Superior temporal gyrus (tissue), 1 donor: ENCODE measurements around the gene PPP1R8.
"Not testable (repeated sequence)": the region's sequence is repeated elsewhere in the genome, so short reads cannot be mapped to it uniquely, and the experiment has no call there.

Experiments used
- DNase-seq: peaks from one replicate; pipeline ENCODE4 v3.0.0-alpha.2; 2016; ENCODE audit errors: extremely low spot score

PPP1R8 gene

DNA sequence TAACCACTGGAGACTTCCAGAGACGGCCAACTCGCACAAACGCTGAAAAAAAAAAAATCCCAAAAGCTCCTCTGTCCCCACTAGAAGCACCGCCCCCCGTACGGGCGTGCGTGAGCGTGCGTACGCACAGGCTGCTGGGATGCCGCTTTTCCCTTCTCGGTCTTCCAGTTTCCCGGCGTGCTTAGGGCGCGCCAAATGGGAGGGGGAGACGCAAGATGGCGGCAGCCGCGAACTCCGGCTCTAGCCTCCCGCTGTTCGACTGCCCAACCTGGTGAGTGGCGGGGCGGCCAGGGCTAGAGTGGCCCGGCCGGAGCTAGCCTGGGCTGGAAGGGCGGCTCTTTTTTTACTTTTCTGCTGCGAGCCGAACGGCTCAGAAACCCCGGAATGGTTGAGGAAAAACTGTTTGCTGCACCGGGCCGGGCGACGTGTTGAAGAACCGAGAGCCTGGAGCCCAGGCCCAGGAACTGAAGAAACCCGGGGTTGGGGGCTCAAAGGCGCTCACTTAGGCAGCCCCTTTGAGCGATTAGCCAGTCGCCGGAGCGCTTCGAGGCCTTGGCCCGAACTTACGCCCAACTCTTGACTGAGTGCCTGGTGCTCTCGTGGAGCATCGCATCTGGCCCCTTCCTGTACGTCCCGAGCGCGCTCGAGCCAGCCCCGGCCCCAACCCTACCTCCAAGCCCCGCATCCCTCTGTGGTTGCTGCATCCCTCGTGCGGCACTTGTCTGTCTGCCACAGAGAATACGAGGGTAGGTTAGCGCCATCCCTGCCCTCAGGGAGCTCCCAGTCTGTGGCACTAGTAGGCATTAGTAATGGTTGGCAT lies at the start of gene PPP1R8:
Gene PPP1R8 (plus strand): TSS at position 162 of the 820 bp plus-strand sequence. CDS start 54 bp downstream, at position 216.
- DNase-seq, result peak; percentile 98

DNA sequence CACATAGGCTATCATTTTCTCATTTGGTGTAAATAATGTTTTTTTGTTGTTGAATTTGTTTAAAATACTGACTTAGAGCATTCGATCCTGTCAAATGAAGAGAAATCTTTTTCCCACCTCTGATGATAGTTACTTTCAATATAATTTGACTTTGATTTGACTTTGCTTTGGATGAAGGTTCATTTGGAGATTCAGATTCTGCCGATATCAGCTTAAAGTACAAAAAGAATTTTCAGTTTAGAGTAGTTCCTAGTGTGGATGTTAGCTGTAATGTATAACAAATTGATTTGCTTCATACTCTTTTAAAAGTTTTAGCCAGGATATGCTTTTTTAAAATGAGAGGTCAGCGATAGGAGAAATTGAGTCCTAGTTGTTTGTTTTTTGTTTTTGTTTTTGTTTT lies 47.6 kb upstream of the PPP1R8 start:
- DNase-seq, result no peak

DNA sequence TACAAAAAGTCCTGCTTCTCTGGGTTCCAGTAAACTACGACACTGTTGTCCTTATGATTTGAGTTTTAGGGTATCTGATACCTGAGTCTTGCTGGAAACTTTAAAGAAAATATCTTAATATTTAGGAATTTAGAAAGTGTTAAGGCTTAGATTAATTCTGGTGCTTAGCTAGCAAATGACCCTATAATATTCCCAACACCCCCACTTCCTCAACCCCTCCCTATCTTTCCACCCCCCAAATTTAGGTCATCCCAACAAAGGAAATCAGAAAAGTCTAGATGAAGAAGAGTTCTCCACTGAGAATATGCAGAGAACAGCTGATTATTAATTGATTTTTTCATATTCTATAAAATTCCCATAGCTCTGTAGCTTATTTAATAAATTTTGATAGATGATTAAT lies 45.9 kb upstream of the PPP1R8 start:
- no peak for DNase-seq

DNA sequence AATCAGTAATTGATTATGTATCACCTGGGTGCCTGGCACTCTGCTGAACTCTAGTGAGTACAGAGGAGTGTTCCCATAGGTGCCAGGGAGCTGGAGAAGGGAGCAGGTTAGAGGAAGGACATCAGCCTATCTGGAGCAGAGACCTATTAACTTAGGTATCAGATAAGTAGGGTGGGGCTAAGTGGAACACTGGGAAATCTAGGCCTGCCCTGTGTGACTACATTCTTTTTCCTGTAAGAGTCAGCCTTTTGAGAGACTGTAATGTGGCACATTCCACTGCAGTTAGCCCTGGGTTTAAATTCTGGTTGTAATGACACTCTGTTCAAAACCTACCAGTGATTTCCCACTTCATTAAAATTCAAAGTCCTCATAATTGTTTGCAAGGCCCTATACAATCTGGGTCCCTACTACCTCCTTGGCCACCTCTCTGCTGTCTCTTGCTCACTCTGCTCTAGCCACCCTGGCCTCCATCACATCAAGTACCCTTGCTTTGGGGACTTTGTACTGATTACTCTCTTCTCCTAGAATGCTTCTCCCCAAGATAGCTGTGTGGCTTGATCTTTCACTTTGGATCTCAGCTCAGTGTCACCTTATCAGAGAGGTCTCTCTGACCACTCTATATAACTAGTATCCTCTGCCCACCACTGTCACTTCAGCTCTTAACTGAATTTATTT lies 44.7 kb upstream of the PPP1R8 start:
- no peak for DNase-seq

DNA sequence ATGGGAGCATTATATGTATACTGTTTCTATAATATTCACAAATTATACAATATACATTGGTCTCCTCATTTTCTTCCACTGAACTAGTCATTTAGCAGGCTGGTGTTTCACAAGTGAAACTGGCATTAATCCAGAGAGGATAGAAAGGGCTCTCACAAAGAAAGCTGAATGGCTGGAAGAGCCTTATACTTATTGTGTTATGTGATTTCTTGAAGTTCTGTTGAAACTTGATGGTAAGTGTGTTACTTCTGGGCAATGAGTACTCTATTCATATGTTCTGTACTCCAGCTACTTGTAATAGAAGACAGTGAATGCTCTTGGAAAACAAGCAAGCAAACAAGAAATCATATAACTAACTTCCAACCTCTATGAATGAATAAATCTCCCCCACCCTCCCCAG lies 42.7 kb upstream of the PPP1R8 start:
- peak; percentile 44 for DNase-seq

DNA sequence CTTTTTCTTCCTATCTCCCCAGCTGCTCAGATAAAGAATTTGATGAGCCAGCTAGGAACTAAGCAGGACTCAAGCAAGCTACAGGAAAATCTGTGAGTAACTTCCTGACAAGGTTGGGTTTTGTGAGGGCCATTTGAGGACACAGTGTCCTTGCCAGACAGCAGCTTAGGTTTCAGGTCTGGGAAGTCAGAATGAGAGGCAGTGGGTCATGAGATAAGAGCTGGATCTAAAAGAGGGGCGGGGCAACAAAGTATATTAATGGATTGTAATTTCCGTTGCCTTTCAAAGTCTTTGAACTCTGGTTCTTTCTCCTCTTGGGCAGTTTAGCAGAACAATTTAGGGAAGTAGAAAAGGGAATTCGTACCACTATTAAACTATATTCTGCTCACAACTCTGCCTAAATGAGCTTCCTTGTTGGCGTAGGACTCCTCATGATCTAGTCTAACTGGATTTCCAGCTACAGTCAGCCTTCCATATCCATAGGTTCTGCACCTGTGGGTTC lies 41.0 kb upstream of the PPP1R8 start:
- DNase-seq, result no peak

DNA sequence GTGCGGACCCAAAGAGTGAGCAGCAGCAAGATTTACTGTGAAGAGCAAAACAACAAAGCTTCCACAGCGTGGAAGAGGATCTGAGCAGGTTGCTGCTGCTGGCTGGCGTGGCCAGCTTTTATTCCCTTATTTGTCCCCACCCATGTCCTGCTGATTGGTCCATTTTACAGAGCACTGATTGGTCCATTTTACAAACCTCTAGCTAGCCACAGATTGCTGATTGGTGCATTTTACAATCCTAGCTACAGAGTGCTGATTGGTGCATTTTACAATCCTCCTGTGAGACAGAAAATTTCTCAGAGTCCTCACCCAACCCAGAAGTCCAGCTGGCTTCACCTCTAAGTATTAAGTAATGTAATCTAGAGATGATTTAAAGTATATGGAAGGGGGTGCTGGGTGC lies 40.3 kb upstream of the PPP1R8 start:
- DNase-seq, result not testable (repeated sequence)

DNA sequence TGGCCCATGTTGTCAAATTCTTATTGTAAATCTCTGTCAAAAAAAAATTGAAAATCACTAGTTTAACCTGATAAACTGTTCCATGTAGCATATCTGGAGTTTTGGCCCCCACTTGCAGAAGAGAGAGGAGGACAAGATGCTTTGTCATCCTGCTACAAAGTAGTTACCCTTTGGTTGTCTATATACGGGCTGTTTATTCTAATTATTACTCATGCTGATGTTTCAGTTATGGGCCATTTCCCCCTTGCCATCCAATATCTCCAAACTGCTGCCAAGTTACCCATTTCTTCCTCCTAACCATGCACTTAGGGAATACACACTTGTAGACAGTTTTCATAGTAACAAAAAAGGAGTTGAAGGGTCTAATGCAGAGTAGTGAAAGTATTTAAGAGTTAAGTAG lies 35.0 kb upstream of the PPP1R8 start:
- no peak for DNase-seq

DNA sequence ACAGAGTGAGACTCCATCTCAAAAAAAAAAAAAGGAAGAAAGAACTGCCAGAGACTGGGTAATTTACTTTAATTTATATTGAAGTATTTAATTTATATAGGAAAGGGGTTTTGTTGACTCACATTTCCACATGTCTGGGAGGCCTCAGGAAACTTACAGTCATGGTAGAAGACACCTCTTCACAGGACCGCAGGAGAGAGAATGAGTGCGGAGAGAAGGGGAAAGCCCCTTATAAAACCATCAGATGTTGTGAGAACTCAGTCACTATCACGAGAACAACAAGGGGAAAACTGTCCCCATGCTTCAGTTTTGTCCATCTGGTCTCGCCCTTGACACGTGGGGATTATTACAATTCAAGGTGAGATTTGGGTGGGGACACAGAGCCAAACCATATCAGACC lies 25.8 kb upstream of the PPP1R8 start:
- no peak for DNase-seq

DNA sequence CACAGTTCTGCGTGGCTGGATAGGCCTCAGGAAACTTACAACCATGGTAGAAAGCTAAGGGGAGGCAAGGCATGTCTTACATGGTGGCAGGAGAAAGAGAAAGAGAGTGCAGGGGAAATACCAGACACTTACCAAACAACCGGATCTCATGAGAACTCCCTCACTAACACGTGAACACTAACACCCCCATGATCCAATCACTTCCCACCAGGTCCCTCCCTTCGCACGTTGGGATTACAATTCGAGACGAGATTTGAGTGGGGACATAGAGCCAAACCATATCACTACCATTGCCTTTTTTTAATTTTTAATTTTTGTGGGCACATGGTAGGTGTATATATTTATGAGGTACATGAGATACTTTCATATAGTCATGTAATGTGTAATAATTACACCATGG lies 23.8 kb upstream of the PPP1R8 start:
- DNase-seq, result no peak

DNA sequence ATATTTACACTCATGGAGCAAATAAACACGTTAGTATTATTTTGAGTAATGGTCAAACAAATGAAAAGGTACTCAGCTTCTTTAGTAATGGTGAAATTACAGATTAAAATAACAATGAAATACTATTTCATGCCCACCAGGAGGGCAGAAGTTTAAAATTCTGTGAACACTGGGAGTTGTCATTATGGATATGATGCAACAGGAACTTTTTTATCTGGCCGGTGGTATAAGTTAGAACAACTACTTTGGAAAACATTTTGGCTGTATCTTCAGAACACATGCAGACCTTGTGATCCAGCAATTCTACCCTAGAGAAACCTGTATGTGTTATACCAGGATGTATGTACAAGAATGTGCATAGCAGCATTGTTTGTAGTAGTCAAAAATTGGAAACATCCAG lies 23.2 kb upstream of the PPP1R8 start:
- no peak for DNase-seq

DNA sequence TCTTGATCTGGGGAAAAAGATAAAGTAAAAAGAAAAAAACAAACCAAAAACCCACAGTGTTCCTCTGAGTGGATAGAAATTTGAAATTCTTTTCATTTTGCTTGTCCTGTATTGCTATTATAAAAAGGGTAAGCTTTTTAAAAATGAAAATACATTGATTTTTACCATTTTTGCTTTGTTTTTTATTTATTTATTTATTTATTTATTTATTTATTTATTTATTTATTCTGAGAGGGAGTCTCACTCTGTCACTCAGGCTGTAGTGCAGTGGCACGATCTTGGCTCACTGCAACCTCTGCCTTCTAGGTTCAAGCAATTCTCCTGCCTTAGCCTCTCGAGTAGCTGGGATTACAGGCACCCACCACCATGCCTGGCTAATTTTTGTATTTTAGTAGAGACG lies 22.5 kb upstream of the PPP1R8 start:
- DNase-seq, result not testable (repeated sequence)

DNA sequence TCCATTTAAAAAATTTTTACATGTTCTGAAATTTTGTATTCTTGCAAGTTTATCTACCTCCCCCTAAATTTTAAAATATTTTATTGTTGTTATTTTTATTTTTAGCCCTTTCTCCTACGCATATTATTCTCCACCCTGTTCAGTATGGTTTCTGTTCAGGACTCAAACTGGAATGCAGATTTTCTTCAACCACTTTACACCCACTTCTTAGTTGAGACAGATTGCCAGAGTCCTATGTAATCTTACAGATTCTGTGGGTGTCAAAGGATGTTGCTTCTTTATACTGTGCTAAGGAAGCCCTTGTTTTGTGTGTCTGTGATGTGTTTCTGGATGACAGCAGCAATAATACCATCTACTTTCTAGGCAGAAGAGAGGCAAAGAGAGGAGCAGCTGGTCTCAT lies 20.7 kb upstream of the PPP1R8 start:
- DNase-seq, result no peak

DNA sequence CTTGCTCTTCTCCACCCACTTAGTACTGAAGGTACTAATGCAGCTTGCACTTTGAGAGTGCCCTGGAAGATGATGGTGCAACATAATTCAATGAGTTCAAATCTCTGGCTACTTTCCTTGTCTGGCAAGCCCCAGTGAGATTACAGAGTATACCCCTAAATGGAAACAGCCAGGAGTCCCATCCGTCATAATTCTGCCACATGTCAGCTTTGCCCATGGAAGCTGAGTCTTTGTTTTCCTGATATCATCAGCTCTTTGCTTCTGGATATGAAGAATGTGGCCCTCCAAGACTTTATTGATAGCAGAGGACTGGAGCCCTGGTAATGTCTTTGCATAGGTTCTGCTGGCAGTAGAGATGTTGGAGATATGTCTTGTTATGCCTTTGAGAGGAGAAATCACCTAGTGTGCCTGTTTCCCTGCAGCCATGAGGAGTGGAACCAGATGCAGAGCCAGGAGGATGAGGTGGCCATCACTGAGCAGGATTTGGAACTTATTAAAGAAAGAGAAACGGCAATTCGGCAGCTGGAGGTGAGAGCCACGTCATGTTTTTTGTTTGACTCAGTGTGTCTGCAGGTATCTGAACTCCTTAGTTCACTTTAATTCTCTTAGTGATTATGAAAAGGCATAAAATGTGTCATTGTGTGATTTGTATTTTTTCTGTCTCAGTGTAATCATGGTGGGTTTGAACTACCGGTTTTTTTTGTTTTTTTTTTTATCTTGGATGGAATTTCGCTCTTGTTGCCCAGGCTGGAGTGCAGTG lies 18.7 kb upstream of the PPP1R8 start:
- no peak for DNase-seq

DNA sequence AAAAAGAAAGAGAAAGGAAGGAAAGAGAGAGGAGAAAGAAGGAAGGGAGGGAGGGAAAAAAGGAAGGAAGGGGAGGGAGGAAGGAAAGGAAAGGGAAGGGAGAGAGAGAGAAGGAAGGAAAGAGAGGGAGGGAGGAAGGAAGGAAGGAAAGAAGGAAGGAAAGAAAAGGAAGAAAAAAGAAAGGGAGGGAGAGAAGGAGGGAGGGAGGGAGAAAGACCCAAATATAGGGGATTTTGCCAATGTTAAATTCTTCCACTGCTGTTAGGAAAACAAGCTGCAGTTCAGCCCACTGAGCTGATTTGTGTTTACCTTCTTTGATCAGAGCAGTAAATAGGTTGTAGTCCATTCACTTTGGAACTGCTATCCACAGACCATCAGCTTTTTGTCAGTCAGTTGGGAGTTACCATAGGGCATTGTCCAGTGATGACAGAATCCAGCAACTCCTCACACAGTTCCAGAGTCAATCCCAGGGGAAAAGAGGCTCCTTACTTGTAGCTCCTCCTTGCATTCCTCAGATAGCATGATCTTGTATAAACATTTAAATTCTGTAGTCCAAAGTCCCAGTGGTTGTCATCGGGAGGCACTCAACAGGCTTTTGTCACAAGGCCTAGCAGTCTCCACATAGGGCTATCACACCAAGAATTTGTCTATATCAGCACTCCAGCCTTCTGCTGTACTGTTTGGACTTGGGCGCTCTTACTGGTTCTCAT lies 13.5 kb upstream of the PPP1R8 start:
- DNase-seq, result no peak

DNA sequence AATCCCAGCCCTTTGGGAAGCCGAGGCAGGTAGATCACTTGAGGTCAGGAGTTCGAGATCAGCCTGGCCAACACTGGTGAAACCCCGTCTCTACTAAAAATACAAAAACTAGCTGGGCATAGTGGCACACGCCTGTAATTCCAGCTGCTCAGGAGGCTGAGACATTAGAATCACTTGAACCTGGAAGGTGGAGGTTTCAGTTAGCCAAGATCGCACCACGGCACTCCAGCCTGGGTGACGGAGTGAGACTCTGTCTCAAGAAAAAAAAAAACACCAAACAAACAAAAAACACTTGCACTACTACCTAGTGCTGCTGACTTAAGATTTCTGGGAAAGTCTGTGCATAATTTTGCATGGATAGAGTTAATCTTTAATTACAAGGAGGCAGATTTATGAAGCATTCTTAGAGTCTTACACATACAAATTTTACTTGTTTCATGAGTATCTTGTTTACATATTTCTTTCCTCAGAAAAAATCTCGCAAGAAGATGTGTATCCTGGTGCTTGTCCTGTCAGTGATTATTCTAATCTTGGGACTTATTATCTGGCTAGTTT lies 8.7 kb upstream of the PPP1R8 start:
- DNase-seq, result no peak

DNA sequence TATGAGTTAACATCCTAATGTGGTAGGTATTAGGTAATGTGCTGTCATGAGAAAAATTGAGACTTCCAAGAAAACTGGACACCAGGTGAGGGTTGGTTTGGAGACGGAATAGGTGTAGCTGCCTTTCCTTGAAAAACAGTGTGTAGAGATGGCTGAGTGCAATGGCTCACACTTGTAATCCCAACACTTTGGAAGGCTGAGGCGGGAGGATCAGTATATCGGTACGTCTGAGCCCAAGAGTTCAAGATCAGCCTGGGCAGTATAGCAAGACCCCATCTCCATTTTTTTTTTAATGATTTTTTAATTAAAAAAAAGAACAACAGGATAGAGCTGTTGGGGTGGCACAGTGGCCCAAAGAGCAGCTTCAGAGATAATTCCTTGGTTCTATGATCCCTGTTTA lies 6.8 kb upstream of the PPP1R8 start:
- DNase-seq, result no peak

DNA sequence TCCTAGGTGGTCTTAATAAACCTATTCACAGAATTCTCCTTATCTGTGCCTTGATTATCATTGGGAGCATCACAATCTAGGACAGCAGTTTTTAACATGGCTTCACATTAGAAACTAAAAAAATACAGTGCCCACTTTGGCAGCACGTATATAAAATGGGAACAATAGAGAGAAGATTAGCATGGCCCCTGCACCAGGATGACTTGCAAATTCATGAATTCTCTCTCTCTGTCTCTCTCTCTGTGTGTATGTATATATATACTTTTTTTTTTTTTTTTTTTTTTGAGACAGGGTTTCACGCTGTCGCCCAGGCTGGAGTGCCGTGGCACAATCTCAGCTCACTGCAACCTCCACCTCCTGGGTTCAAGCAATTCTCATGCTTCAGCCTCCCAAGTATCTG lies 6.2 kb upstream of the PPP1R8 start:
- DNase-seq, result no peak

DNA sequence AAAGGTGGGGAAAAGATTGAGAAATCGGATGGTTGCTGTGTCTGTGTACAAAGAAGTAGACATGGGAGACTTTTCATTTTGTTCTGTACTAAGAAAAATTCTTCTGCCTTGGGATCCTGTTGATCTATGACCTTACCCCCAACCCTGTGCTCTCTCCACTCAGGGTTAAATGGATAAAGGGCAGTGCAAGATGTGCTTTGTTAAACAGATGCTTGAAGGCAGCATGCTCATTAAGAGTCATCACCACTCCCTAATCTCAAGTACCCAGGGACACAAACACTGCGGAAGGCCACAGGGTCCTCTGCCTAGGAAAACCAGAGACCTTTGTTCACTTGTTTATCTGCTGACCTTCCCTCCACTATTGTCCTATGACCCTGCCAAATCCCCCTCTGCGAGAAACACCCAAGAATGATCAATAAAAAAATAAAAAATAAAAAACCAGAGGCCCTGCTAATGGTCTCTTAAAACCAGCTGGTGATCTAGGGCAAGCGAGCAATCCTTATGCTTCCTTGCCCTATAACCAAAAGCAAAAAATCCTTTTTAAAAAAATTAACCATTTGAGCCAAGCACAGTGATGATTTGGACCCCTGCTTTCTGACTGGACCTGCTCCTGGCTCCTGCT lies 1.1 kb upstream of the PPP1R8 start:
- DNase-seq, result not testable (repeated sequence)

DNA sequence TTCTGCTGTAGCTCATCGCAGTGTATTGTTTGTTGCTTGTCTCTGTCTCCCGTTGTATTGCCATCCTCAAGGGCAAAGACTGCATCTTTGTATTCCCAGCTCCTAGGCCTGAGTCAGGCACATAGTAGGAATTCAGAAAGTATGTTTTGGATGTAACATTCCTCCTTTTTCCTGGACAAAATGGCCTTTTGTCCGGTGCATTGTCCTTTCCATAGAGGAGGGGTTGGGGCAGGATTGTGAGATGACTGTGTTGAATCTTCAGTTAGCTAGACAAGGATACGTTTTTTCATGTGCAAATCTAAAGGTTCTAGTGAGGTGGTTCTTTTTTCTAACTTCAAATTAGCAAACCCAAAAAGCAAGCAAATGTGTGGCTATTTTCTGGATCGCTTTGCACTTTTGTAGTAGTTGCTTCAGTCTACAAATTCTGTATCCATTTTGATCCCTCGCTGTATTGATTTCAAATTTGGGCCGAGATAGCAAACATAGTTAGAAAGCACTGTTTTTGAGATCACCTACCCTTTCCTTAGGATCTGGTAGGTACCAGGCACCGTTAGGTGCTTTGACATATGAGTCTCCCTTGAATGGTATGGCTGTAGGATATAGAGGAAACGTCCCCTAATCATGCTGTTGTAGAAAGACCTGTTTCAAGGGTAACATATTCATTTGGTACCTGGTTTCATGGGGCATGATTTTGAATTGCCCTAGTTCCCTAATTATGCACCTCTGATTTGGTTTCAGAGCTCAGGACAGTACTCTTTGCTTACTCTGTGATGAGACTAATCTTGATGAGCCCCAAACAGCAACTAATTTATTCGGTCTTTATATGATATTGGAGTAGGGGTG lies 1.2 kb downstream of the PPP1R8 start:
- DNase-seq, result no peak
